NCI-H226 (cell line): Measurements from ENCODE around the gene NT5C3A.
"Not testable (repeated sequence)": the region's sequence is repeated elsewhere in the genome, so short reads cannot be mapped to it uniquely, and the experiment has no call there.

Experiments
- DNase-seq: peaks from one replicate; pipeline ENCODE4 v3.0.0-alpha.2; 2015

The NT5C3A gene

GRCh38 chr7:32966489-32967267 lies 95.9 kb downstream of the NT5C3A start:
- DNase-seq = not testable (repeated sequence)

- DNase-seq = not testable (repeated sequence)
Observed at GRCh38 chr7:32964461-32965159, 98.0 kb downstream of the NT5C3A start.
